PC-9 (cell line): ENCODE measurements around the gene PTK6.

Experiments
- CTCF ChIP-seq: fragments of 200-600 bp; sonication (generic); conservative IDR thresholded peaks from 2 replicates; pipeline ENCODE4 v1.6.1; 2017; ENCODE audit warnings: mixed run types, antibody characterized with exemption, mild to moderate bottlenecking, moderate library complexity
- EZH2 ChIP-seq: fragments of 200-600 bp; sonication (generic); IDR thresholded peaks from 2 replicates; pipeline ENCODE4 v1.8.0; 2017; ENCODE audit warnings: antibody characterized with exemption, low read depth

GRCh38 chr20:63554361-63555278 is 17.4 kb upstream of the PTK6 start:
- TF ChIP-seq CTCF = no peak
- no peak for TF ChIP-seq EZH2
